ENCODE data around the gene DNMT3A.

Gene DNMT3A

GRCh38 chr2:25202275-25202674 is 139.4 kb downstream of the DNMT3A start:
- no peak for DNase-seq (ENCODE audit: low spot score)

GRCh38 chr2:25201794-25202193 is 139.9 kb downstream of the DNMT3A start:
- no peak for DNase-seq (ENCODE audit: low spot score)

DNA sequence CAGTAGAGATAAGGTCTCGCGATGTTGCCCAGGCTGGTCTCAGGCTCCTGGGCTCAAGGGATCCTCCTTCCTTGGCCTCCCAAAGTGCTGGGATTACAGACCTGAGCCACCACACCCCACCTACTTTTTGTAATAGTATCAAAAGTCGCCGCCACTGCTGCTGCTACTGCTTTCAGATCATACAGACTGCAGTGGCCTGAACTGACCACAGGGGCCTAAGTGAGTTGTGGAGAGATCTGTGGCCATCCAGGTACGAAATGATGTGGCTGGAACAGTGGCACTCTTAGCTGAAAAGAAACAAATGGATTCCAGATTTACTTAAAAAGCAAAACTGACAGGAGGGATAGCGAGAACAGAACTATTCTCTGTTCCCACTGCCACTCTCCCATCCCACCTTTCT is 140.5 kb downstream of the DNMT3A start:
- no peak for DNase-seq (ENCODE audit: low spot score)

- DNase-seq (ENCODE audit: low spot score): no peak
Measured at GRCh38 chr2:25198576-25198975, 143.1 kb downstream of the DNMT3A start.

- no peak for DNase-seq (ENCODE audit: low spot score)
Measured at GRCh38 chr2:25198209-25198525, 143.6 kb downstream of the DNMT3A start.

- no peak for DNase-seq (ENCODE audit: low spot score)
Measured at GRCh38 chr2:25197336-25198208, 144.2 kb downstream of the DNMT3A start.

DNA sequence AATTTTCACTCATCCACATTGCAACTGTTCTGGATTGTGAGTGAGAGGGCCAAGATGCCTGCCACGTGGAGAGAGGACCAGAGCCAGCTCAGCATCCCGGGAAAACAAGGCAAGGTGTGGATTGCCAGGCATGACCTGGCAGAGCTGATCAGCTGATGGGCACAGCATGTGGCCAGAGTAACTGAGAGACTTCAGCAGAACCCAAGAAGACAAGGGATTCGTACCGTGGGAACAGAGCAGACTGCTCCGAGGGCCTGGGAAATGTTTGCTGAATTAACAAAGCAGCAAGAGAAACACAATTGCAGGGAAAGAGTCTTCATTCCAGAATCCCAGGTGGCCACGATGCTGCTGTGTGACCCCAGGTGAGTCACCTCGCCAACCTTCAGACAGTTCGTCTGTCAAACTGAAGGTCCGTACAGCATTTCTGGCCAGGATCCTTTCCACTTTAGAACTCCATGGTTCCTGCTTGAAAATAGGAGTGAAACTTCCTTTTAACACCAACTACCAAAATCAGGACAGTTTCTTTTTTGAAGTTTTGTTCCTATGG is 147.1 kb downstream of the DNMT3A start:
- no peak for DNase-seq (ENCODE audit: low spot score)

- DNase-seq (ENCODE audit: low spot score): no peak
Measured at GRCh38 chr2:25190536-25190935, 151.2 kb downstream of the DNMT3A start.

- no peak for DNase-seq (ENCODE audit: low spot score)
Measured at GRCh38 chr2:25188405-25188804, 153.3 kb downstream of the DNMT3A start.

- DNase-seq (ENCODE audit: low spot score): no peak
Measured at GRCh38 chr2:25187729-25188350, 153.9 kb downstream of the DNMT3A start.

- DNase-seq (ENCODE audit: low spot score): no peak
Measured at GRCh38 chr2:25184254-25184653, 157.5 kb downstream of the DNMT3A start.

- no peak for DNase-seq (ENCODE audit: low spot score)
Measured at GRCh38 chr2:25178976-25179375, 162.7 kb downstream of the DNMT3A start.

Measured in germinal center (tissue), 1 donor.